ENCODE data around the gene DPYSL3.

The DPYSL3 gene

GRCh38 chr5:147393874-147394672 is 115.8 kb downstream of the DPYSL3 start:
- TF ChIP-seq CTCF (IDR thresholded peaks at IDR 0.05; ENCODE audit: low read depth, low read length): peak; percentile 25
- DNase-seq (ENCODE audit: extremely low read depth, low read depth): no peak

- peak; percentile 23 for DNase-seq (ENCODE audit: extremely low read depth, low read depth)
- TF ChIP-seq CTCF (IDR thresholded peaks at IDR 0.05; ENCODE audit: low read depth, low read length): peak; percentile 48
Measured at GRCh38 chr5:147391781-147392180, 118.1 kb downstream of the DPYSL3 start.

DNA sequence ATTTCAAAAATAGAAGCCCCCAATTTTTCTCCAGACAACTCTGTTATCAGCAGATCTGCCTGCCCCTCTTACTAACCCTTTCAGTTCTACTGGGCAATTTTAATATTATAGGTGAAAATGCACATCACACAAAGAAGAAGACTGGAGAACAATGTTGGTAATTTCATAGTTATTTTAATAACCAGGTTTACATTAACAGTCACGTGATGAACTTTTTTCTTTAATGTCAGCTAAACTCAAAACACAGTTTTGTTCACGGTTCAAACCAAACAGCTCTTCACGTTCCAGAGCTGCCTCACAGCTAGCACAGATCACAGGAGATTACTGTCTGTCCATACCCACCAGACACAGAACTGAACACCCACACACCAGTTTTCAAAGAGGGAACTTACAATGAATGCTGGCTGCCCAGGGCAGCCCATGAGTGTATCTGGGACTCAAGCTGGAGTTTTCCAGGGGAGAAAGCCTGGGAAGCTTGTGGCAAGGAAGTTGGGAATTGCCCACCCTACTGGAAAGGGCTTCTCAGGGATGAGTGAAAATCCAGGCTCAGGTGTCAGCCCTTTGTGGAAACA is 119.1 kb downstream of the DPYSL3 start:
- no peak for TF ChIP-seq CTCF (IDR thresholded peaks at IDR 0.05; ENCODE audit: low read depth, low read length)
- DNase-seq (ENCODE audit: extremely low read depth, low read depth): no peak

GRCh38 chr5:147388184-147389108 is 121.4 kb downstream of the DPYSL3 start:
- no peak for TF ChIP-seq CTCF (IDR thresholded peaks at IDR 0.05; ENCODE audit: low read depth, low read length)
- DNase-seq (ENCODE audit: extremely low read depth, low read depth): no peak

GRCh38 chr5:147387109-147387508 is 122.8 kb downstream of the DPYSL3 start:
- DNase-seq (ENCODE audit: extremely low read depth, low read depth): no peak
- no peak for TF ChIP-seq CTCF (IDR thresholded peaks at IDR 0.05; ENCODE audit: low read depth, low read length)

DNA sequence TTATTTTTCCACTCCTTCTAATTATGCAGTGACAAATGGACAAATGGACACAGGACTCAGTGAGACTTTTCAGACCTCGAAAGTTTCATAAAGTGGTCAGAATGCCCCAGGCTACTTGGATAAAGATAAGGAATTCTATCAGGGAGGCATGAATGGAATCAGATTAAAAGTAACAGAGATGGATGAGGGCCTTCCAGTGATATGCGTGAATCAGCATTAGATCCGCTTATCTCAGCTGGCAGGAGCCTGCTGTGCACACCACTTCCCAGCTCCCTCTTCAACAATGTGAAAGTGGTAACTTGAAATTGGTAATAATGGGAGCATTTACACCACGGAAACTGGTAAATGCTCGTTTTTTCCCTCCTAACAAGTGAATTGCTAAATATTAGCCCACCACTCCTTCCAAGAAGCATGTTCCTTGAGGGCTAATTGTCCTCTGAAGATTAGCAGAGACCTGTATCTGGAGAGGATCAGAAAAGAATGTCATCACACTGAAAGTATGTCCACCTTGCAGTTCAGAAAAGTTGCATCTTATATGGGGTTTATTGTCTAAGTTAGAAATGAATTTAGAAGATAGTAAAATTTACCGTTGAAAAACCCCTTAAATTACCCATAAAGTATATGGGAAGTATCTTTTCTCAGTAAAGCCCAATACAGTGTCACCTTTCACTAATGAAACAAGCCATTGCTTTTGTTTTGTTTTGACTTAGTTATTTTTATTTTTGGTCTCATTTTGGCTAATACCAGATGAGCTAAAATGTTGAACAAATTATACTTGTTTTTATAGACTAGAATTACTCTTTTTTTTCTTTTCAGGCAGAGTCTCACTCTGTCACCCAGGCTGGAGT is 125.3 kb downstream of the DPYSL3 start:
- TF ChIP-seq CTCF (IDR thresholded peaks at IDR 0.05; ENCODE audit: low read depth, low read length): no peak
- DNase-seq (ENCODE audit: extremely low read depth, low read depth): no peak

Data from AG09319 (cell line).